Sciatic nerve (tissue), 2 donors: ENCODE measurements around the gene NPY4R. TPM values are rescaled to one million over a fixed set of nuclear protein-coding genes. Genes with fewer than 3 reads are reported as not detected.
A peak's percentile ranks its signal among the peaks of the same experiment; 100 is the strongest.
"Not testable (repeated sequence)": the region's sequence is repeated elsewhere in the genome, so short reads cannot be mapped to it uniquely, and the experiment has no call there.

ENCODE experiments used
- ATAC-seq: fragments of 200-7000 bp; cut with Tn5 transposase; one replicate; pipeline ENCODE4 v1.9.1; 2020; ENCODE audit warnings: mild to moderate bottlenecking, moderate library complexity
- DNase-seq: peaks from one replicate; pipeline ENCODE4 v3.0.0-alpha.2; 2020; ENCODE audit warnings: low spot score
- intact Hi-C: fragments of 100-400 bp; cut with DNase I; formaldehyde crosslinking; loops from one replicate; pipeline ENCODE4 v1.14.2; 2022
- total RNA-seq: library from RNA; stranded (reverse); fragmentation: NEBNext Ultra II Directional; extraction: Animal tissue kit (Norgen Biotek cat#: 25700); gene quantifications from one replicate; pipeline ENCODE4 v1.2.1, GENCODE V29; 2021
- donor health status: DM: no; HTN: no; CAD: no.
- donor health status: DM: no; HTN: no; CAD: no.

Gene NPY4R
- total RNA-seq, 1 donor from 2014 or later: not detected

GRCh38 chr10:46462276-46462675 lies 3.5 kb downstream of the NPY4R start:
- intact Hi-C loops, ATAC-seq, DNase-seq: not testable (repeated sequence)

GRCh38 chr10:46459579-46459978 lies 6.2 kb downstream of the NPY4R start:
- ATAC-seq, intact Hi-C loops, DNase-seq: not testable (repeated sequence)

GRCh38 chr10:46457071-46457470 lies 8.7 kb downstream of the NPY4R start:
- intact Hi-C loops, DNase-seq, ATAC-seq: not testable (repeated sequence)

DNA sequence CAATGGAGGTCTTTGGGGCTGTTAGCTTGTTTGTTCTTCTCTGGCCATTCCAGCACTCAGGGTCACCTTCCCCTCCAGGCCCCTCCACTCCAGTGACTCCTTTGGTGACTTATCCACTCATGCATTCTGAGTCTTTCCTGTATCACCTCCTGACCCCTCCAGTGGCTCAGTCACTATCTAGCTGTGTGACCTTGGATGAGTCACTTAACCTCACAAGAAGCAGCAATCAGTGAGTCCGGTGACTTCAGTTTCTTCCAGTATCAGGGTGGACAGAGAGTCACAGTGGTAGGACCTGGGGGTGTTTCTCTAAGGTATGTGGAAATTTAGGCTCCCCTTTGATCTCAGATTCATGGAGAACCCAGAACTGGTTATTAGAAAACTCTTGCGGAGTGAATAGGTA lies 9.8 kb downstream of the NPY4R start:
- ATAC-seq, intact Hi-C loops, DNase-seq: not testable (repeated sequence)

- intact Hi-C loops, ATAC-seq, DNase-seq: not testable (repeated sequence)
Measured at GRCh38 chr10:46451365-46451764, 14.4 kb downstream of the NPY4R start.

DNA sequence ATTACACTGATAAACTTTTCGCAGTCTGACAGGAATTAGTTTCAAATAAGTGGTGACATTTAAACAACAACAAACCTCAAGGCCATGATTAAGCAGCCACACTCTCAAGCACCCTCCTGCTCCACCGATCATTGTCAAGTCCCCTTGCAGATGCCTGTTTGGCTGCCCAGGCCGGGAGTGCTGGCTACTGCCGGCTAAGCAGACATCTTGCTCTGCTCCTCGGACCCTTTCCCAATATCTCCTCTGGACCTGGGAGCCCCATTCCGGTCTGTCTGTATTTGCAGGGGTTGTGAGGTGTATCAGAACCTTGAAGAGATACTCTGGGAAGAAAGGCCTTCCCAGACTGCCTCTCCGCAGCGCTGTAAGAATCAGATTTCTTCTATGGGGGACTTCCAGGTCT lies 14.9 kb downstream of the NPY4R start:
- ATAC-seq, intact Hi-C loops, DNase-seq: not testable (repeated sequence)

DNA sequence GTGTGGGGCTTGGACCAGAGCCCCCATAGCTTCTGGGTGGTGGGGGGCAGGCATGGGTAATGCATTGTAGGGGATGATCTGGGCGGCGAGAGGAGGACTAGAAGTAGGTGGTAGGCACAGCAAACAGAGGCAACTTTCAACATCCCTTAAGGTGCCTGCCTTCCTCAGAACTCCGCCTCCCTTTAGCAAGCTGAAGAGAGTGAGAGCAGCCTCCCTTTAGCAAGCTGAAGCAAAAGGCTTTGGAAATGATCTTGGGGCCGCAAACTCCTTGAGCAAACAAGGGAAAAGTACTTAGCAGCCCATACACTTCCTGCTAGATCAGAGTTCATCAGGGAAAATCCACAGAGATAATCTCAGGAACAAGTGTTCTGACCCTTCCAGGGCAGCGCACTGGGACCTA lies 18.3 kb downstream of the NPY4R start:
- ATAC-seq, intact Hi-C loops, DNase-seq: not testable (repeated sequence)

- ATAC-seq, DNase-seq, intact Hi-C loops: not testable (repeated sequence)
Measured at GRCh38 chr10:46445389-46446122, 20.2 kb downstream of the NPY4R start.

- DNase-seq, ATAC-seq, intact Hi-C loops: not testable (repeated sequence)
Measured at GRCh38 chr10:46443422-46443821, 22.3 kb downstream of the NPY4R start.

DNA sequence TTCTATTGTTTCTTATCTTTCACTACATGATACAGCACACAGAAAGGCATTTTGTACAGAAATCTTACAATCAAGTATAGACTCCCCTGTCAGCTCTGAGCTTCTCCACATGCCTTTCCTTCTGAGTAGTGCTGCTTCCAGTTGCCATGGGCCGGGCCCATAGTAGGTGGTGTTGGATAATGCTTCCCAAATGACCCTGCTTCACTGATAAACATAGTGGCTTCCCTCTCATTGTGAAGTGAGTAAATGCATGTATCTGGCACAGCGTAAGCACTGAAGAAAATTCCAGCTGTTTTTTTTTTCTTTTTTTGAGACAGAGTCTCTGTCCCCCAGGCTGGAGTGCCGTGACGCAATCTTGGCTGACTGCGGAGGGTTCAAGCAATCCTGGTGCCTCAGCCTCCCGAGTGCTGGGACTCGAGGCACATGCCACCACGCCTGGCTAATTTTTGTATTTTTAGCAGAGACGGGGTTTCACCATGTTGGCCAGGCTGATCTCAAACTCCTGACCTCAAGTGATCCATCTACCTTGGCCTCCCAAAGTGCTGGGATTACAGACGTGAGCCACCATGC lies 23.0 kb downstream of the NPY4R start:
- intact Hi-C loops, DNase-seq, ATAC-seq: not testable (repeated sequence)

DNA sequence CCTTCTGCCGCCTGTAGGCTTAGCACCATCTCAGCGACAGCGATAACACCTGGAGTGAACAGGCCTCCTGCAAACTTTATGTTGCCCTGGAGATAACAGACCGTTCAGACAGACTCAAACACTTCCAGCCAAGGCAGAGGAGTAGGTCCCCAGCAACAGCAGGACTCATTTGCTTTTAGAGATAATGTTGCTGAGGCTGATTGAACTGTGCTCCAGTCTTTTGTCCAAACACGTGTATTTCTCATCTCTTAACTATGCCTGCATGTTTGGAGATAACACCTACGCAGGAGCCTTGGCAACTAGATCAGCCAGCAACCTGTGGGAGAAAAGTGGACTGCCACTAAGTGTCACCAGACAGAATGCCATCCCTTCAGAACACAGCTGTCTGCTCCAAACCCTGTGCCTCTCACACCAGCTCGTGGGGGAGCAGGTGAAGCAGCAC lies 23.9 kb downstream of the NPY4R start:
- DNase-seq, intact Hi-C loops, ATAC-seq: not testable (repeated sequence)

- ATAC-seq, DNase-seq, intact Hi-C loops: not testable (repeated sequence)
Measured at GRCh38 chr10:46440942-46441341, 24.8 kb downstream of the NPY4R start.

DNA sequence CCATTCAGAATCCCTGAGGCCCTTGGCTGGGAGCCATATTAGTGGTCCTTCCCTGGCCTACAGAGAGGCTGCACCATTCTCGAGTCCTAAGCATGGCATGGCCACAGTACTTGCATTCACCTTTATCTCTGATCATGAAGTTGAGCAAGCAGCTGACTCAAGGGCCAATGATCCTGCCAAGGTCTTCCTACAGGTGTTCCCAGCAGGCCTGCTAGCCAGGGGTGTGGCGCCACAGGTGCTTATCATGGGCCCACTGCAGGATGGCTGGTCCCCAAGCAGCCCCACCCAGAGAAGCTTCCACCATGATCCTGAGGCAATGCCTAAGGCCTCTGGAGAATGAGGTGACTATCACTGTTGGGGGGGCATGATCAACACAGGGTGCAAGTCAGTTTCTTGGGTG lies 42.2 kb downstream of the NPY4R start:
- intact Hi-C loops, DNase-seq, ATAC-seq: not testable (repeated sequence)

GRCh38 chr10:46419570-46420379 lies 46.0 kb downstream of the NPY4R start:
- ATAC-seq: peak; percentile 68
- DNase-seq, intact Hi-C loops: not testable (repeated sequence)

DNA sequence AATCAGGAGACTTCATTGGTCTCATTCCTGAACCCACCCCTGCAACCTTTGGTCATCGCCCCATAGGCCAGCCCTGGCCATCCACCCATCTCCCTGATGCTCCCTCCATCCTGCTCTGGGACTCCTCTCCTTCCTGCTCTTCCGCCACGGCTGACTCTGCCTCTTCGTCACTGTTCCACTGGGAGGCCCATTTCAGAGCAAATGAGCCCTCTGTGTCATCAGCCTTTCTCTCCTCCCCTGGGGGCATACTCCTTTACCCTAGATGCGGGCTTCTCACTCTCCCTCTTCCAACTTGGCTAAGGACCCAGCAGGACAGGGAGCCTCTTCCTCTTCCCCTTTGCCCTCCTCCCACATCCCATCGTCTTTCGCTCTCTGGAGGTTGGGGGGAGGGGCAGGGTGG lies 47.5 kb downstream of the NPY4R start:
- peak; percentile 40 for ATAC-seq
- intact Hi-C loops: not testable (repeated sequence)

GRCh38 chr10:46415291-46415690 lies 50.5 kb downstream of the NPY4R start:
- DNase-seq, ATAC-seq, intact Hi-C loops: not testable (repeated sequence)

More for the DNA sequence above, 47.5 kb downstream of the NPY4R start:
- DNase-seq: not testable (repeated sequence)

DNA sequence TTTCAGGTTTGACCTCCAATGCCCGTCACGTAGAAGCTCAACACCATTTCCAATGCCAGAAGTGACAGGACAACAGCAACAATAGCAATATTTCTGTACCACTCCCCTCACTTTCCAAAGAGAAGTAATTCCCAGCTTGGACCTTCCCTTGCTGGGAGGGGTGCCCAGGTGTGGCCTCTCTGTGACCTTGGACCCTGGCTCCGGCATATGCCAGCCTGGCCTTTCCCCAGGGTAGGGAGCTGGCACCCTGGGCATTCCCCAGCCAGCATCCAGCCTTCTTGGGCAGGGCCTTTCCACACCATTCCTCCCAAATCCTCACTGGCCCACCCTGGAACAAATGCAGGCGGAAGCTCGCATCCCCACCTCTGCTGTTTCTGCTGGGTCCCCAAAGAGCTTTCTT lies 53.1 kb downstream of the NPY4R start:
- ATAC-seq, intact Hi-C loops, DNase-seq: not testable (repeated sequence)

DNA sequence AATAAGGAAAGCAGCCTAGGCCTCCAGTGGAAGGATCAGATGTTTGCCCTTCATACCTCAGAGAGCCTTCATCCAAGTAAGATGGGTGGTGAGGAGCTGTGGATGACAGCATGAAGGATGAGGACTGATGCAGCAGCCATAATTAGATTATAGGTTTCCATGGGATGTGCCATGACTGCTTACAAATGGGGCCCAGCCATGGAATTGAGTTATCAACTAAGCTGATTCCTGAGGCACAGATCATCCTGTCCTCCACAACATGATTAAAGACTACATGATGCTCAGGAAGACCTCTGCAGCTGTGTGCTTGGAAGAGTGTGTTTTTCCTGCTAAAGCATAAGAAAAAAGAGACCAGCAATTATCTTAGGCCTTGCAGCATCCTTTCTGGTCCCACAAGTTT lies 54.6 kb downstream of the NPY4R start:
- ATAC-seq: not testable (repeated sequence)

More for the DNA sequence above, 54.6 kb downstream of the NPY4R start:
- DNase-seq, intact Hi-C loops: not testable (repeated sequence)
